T-helper 9 cell (primary cell): ENCODE measurements around the gene ACADL.
"Not testable (repeated sequence)": the region's sequence is repeated elsewhere in the genome, so short reads cannot be mapped to it uniquely, and the experiment has no call there.

Experiments
- DNase-seq: peaks from one replicate; pipeline ENCODE4 v3.0.0-alpha.2; 2020

The ACADL gene

DNA sequence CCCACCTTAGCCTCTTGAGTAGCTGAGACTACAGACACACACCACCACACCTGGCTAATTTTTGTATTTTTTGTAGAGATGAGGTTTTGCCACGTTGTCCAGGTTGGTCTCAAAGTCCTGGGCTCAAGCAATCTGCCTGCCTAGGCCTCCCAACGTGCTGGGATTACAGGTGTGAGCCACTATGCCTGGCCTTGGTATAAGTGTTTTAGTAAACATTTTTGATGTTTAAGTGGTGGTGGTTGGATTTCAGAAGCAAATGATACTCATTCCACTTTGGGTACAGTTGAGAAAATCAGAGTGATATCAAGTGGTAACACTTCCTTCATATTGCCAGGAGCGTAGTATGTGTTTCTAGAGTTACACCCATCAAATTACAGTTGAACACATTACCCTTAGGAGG lies 25.4 kb downstream of the ACADL start:
- DNase-seq = no peak

DNA sequence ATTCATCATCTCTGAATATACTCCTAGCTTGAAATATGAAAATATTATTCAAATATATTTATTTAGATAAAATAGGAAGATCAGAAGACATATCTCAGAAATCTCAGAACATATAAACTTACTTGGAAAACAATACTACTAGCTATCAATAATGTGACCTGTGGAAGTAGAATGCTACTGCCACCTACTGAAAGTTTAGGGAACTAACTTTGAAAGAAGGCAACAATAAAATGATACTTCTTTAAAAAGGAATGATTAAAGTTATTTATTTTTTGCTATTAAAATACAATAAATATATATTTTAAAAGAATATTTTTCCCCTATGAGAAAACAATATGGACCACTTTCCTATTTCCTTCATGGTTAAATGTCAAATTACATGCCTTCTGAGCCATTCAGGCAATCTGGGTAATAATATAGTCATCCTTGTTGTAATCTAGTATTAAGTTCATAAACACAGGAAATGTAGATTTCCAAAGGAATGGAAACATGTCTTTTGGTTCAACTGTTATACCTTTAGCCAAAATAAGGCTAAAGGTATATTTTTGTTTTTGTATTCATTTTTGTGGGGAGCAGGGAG lies 26.0 kb downstream of the ACADL start:
- DNase-seq = no peak

DNA sequence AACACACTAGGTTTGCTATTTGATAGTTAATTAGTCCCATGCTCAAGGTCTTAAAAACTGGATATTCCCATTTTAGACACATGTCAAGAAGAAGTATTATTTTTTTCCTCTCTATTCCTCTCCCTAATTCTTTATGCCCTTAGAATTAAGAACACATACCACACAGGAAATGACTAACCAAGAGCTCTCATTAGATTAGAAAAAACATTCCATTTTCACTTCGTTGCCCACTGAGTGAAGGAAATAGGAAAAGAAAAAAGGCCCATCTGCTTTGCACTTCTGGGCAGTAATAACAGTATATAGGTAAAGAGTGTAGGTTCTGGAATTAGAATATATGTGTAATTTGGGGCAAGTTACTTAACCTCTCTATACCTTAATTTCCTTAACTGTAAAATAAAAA lies 26.9 kb downstream of the ACADL start:
- DNase-seq = no peak

DNA sequence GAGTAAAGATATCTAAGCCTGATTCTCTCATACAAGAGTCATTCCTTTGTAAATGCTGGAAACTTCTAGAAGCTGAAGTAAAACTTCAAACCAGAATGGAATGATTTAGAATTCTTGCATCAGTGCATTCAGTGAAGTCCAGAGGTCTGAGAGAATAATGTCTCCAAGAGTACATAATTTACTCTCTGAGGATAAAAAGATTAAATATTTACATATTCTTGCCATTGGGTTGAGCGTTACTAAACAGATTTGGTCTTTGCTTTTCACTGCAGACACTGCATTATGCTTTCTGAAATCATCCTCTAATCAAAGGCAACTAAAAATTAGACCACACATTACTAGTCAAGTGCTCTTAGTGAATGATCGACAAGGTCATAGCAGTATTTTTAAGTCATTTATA lies 27.5 kb downstream of the ACADL start:
- no peak for DNase-seq

DNA sequence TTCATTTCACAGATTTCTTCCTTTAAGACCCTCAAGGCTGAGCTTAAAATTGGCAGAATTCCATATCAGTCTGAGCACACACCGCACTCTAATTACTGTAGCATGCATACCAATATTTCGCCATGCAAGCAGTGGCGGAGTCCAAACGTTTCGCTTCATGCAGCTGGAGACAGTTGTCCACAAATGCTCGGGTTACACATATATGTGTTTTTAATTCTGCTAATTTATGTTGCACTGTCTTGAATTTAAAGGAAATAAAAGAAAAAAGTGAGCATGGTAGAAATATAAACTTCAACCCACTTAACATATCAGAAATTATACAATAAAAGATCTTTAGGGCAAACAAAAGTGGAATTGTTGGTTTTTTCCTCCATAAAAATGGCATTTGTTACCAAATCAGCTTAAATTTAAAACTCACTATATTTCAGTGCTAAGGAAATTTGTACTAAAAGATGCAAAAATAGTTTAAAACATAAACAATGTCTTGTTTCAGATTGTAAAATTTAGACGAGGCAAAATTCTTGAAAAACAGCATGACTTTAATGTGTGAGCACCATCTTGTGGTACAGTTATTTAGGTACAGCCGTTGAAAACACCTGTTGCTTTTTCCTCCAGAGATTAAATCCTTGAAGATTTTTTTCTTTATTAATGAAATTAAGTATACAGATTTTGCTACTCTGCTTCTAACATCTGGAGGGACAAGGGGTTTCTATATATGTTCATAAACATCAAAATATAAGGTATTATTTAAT lies 30.0 kb downstream of the ACADL start:
- DNase-seq = no peak

DNA sequence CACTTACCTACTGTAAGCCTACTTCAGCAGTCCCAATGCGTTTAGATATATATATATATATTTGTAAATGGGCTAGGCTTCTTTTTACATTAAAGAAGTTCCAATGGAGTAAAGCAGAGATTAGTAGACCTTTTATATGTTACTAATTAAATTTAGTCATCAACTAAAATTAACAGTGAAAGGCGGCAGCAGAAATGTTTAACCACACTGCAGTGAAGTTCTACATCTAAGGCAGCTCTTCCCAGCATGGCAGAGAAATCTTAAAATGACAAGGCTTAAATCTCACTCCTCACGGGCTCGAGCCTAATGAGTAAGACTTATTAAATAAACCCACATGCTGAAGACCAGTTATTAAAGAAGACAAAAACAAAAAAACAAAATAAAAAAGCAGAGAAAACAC lies 34.9 kb downstream of the ACADL start:
- no peak for DNase-seq

DNA sequence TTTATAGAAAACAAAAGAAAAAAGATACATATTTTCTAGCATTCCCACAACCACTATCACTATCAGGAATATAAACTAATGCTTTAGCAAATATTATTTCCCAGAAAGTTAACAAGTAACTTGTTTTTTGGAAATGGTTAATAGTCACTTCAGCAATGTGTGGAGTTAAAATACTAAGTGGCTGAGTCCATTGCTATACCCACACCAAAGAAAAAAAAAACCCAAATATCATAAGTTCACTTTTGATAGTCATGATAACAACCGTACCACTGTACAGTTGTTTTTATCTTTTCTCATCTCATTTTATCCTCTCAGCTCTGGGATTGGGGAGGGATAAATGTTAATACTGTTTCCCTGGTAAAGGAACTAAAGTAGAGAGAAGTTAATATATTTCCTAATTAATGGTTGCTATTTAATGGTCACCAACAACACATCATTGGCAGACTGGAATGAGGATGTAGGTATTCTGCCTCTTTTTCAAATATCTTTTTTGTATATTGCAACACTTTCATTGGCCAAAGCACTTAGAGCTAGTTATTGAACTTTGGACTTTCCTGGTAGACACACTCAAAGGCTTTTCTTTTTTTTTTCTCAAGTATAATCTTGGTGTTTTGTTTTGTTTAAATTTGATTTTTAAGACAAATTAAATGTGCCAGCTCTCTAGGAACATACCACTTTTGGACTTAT lies 35.7 kb downstream of the ACADL start:
- DNase-seq = no peak

DNA sequence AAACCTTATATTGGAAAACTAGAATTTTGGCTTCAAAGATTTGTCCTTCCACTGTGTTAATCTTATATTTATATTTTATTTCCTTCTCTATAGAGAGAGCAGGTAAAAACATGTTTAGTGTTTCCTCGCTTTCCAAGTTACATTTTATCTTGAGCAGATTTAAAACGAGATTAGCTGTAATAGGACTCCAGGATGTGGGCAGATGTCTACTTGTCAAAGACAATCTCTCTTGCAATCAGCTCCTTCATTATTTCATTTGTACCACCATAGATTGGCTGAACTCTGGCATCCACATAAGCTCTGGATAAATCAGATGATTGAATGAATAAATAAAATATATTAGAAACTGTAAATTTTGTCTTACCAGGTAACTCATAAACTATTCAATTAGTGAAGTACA lies 36.5 kb downstream of the ACADL start:
- no peak for DNase-seq

DNA sequence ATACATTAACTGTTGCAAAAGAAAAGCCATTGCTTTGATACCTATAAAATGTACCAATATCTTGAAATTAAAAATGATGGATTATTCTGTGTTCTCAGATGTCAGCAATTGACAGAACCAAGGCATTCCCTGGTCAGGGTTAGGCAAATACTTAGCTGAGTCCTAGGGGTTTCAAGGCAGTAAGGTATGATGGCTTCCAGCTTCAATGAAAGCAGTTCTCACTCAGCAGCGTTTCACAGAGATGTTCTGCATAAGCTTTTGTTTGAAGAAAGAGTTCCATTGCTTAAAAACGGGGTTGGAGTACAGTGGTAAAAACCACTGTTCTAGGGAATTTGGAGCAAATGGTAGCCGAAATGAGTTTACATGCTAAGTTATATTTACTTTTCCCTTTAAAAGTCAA lies 37.1 kb downstream of the ACADL start:
- DNase-seq = no peak

DNA sequence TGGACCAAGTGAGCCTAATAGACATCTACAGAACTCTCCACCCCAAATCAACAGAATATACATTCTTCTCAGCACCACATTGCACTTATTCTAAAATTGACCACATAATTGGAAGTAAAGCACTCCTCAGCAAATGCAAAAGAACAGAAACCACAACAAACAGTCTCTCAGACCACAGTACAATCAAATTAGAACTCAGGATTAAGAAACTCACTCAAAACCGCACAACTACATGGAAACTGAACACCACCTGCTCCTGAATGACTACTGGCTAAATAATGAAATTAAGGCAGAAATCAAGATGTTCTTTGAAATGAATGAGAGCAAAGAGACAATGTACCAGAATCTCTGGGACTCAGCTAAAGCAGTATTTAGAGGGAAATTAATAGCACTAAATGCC lies 41.3 kb downstream of the ACADL start:
- not testable (repeated sequence) for DNase-seq

DNA sequence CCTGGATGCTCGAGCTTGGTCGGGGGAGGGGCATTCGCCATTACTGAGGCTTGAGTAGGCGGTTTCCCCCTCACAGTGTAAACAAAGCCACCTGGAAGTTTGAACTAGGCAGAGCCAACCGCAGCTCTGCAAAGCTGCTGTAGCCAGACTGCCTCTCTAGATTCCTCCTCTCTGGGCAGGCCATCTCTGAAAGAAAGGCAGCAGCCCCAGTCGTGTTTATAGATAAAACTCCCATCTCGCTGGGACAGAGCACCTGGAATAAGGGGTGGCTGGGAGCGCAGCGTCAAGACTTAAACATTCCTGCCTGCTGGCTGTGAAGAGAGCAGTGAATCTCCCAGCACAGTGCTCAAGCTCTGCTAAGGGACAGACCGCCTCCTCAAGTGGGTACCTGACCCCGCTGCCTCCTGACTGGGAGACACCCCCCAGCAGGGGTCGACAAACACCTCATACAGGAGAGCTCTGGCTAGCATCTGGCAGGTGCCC lies 43.6 kb downstream of the ACADL start:
- DNase-seq = not testable (repeated sequence)

DNA sequence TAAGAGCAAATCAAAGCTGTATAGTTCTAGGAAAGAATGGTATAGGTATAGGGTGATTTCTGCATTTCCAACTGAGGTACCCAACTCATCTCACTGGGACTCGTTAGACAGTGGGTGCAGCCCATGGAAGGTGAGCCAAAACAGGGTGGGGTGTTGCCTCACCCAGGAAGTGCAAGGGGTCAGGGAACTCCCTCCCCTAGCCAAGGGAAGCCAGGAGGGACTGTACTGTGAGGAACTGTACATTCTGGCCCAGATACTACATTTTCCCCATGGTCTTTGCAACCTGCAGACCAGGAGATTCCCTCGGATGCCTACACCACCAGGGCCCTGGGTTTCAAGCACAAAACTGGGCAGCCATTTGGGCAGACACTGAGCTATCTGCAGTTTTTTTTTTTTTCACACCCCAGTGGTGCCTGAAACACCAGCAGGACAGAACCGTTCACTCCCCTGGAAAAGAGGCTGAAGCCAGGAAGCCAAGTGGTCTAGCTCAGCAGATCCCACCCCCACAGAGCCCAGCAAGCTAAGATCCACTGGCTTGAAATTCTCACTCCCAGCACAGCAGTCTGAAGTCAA lies 44.1 kb downstream of the ACADL start:
- not testable (repeated sequence) for DNase-seq

DNA sequence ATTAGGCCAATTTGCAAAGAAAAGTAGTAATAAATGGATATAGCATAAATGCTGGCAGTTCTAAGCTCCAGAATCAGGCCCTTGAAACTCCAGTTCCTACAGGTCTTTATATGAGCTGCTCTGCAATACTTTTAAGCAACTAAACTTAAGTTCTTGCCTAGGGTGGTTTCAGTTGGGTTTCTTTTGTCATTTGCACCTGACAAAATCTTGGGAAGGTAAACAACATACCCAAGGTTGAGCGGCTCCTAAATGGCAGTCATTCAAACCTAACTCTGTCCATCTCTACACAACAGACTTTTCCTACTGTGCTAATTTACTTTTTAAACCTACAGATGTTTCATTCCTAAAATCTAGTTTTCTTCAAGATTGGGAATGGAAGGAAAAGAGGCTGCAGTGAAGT lies 44.8 kb downstream of the ACADL start:
- no peak for DNase-seq

DNA sequence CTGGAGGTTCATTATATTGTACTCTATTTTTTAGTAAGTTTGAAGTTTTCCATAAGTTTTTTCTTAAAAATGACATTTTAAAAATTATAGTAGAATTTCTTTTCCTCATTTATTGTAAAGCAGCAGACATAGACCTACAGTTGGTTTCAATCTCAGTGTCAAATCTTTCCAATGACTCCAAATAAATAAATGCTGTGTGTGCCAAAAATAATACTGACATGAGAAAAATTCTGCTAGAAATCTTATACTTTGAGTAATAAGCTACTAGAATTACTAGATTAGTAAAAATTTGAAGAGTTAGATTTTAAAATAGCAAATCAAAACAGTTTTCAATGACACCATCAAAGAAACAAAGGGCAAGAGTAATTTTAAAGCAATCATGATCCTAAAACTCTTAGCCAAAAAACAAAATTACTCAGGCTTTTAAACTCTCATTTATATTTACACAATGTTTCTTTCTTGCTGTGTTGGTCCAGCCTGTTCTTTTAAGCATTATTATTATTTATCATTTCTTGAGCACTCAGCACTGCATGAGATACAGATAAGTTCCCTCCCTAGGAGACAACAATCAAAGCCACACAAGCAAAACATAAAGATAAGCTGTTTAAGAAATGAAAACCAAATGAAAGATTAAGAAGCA lies 45.8 kb downstream of the ACADL start:
- DNase-seq = no peak

DNA sequence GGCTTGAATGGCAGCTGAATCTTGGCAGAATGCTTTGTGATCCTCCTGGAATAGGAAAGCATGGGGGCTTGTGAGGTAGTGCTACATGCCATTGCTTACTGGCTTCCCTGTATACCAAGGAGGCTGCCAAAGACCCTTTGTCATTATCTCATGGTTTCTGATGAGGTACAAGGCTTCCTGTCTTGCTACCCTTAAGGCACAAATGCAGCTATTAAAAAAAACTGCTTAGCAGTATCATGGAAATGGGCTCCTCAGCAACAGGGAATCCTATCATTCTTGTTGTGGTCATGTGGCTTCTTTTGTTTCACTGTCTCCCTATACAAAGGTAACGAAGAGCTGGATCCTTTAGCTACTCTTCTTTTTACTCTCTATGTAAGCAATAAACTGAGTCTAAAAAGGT lies 47.5 kb downstream of the ACADL start:
- no peak for DNase-seq

DNA sequence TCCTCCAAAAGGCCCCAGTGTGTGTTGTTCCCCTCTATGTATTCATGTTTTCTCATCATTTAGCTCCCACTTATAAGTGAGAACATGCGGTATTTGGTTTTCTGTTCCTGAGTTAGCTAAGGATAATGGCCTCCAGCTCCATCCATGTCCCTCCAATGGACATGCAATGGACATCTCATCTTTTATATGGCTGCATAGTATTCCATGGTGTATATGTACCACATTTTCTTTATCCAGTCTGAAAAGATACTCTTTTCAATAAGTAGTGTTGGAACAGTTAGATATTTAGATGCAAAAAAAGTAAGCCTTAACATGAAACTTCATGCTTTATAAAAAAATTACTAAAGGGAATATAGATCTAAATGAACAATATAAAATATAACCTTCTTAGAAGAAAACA lies 48.1 kb downstream of the ACADL start:
- not testable (repeated sequence) for DNase-seq

DNA sequence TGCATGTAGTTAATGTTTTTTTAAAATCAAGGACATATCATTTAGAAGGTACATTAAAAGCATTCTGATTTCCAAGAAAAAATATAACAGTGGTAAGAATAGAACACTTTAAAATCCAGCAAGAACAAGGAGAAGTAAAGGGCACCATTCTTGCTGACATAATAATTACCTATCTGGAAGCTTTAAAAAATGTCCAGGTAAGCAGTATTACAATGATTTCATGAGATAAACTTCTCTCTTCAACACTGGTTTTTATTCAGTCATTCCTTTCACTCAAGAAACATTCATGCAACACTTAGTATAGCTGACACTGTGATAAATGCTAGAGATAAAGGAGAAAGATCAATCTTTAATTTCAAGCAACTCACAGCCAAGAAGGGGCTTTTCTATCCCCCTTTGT lies 51.2 kb downstream of the ACADL start:
- DNase-seq = no peak

DNA sequence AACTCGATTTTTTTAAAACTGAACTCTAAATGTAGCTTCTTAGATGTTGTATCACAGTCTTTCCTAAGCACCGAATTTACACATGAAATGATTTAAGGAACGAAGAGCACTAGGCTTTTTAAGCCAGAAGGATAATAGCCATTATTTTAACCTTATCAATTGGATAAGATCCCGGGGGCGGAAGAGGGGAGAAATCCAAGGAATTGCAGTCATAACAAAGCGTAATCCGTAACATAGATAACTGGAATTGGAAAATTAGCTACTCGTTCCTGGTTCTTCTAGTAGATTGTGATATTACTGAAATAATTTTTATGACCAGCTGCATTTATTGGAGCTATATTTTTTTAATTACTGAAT lies 53.0 kb downstream of the ACADL start:
- DNase-seq = no peak

DNA sequence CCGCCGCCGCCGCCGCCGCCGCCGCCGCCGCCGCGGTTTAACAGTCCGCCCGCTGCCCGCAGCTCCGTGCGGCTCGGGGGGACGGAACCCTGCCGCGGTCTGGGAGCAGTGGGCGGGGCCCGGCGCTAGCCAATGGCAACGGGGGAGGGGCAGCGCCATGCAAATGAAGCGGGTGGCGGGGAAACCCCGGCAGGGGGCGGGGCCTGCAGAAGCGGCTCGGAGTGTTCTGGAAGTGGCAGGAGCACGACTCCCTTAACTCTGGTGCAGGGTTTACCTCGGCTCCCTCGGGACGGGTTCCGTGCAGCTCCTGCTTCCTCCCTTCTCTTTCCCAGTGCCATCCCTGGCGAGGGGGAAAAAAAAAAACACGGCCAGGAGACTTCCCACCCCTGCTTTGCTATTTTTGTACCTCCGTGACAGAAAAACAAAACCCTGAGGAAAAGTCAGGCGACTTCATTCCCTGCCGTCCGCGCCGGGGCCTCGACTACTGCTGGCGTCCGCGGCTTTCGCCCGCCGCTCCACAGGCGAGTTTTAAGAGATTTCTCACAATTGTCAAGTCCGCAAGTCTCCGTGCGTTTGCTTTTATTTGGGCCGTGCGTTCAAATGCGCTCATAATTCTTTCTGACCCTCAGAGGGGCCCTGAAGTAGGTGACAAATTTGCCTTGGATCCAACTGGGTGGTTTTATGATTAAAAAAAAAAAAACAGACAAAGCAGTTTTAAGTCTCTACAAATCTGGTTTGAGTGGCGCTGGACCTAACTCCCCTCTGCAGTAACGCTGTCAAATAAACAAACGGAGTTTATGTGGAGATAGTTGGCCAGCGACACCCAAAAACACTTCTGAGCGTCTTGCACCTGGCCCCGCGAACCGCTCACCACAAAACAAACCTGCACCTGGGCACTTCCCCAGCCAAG lies 53.7 kb downstream of the ACADL start, which contains the start of gene KANSL1L:
Gene KANSL1L (minus strand): TSS at position 101 of the 910 bp plus-strand sequence. CDS start 16,827 bp downstream, outside the sequence.
- peak; percentile 96 for DNase-seq

DNA sequence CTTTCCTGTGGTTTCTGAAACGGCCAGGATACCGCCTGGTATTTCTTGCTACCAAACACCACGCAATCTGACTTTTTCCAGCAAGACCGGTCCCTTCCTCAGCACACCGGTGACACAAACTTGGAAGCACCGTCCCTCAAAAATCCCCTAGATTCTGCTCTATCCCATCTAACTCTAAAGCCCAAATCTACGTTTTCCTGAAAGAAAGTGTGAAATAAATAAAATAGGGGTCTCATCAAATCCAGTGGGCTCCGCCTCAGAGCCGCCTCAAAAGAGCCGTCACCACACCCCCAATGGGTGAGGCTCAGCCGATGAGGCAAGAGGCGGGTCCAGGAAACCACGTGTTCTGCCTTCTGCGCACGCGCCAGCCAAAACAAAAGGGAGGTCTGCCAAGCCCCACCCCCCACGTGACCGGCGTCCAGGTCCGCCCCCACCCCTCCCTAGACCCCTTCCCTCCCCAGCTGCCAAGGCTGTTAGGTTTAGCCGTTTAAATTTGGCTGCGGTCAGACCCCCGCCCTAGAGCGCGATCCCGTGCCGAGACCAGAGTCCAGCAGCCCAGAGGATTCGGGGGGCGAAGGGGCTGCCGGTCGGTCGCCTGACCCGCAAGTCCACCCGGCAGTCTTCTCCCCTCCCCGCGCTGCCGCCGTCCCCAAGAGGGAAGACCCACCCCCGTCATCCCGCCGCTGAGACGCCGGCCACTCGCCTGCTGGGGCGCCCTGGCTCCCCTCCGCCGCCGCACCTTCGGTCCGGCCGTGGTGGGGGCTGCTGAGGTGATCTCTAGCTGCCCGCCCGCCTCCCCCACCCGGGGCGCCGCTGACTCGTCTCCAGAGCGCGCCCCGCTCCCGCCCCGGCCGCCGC lies 54.6 kb downstream of the ACADL start:
- peak; percentile 96 for DNase-seq

DNA sequence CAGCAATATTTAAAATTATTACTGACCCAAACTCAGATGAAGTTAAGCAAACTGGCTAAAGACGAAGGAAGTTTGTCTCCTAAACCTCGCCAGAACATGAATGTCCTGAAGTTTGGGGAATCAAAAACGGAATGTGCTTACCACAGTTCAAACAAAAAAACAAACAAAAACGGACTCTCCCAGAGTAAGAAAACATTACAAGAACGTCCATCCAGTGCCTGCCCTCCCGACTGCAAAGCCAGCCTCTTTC lies 55.1 kb downstream of the ACADL start:
- no peak for DNase-seq
